Keratinocyte (primary cell): ENCODE measurements around the gene BNIP3. TPM values are rescaled to one million over a fixed set of nuclear protein-coding genes. Genes with fewer than 3 reads are reported as not detected.

Experiments used
- DNase-seq: peaks from one replicate; pipeline ENCODE4 v3.0.0-alpha.2; 2011; ENCODE audit warnings: low read depth, missing footprints, low spot score
- FAIRE-seq: peaks from 2 replicates; lab custom pipeline; 2011; peaks lifted over from hg19 to GRCh38; lab: Jason Lieb, UNC
- H2AFZ ChIP-seq: 2 replicates; pipeline ENCODE4 v1.6.0; 2012; ENCODE audit warnings: low read length, control low read depth, inconsistent platforms; ENCODE audit not compliant: control insufficient read depth
- H3K27ac ChIP-seq: 2 replicates; pipeline ENCODE4 v1.5.1; 2011; ENCODE audit warnings: low read length; ENCODE audit not compliant: control insufficient read depth, insufficient read depth
- H3K27me3 ChIP-seq: 3 replicates; pipeline ENCODE4 v1.6.0; 2011; ENCODE audit warnings: low read length; ENCODE audit not compliant: control insufficient read depth, insufficient read depth; ENCODE audit errors: extremely low read depth
- H3K36me3 ChIP-seq, 2 experiments: 2 replicates in 1 of 2; 3 replicates in 1 of 2; pipeline ENCODE4 v1.5.1; 2011; ENCODE audit warnings: low read length in 2 of 2, mild to moderate bottlenecking in 1 of 2; ENCODE audit not compliant: control insufficient read depth in 2 of 2, insufficient read depth in 2 of 2; ENCODE audit errors: extremely low read depth in 1 of 2
- H3K4me1 ChIP-seq: 3 replicates; pipeline ENCODE4 v1.5.1; 2011; ENCODE audit warnings: low read length; ENCODE audit not compliant: control insufficient read depth, insufficient read depth; ENCODE audit errors: extremely low read depth
- H3K4me2 ChIP-seq: 3 replicates; pipeline ENCODE4 v1.6.0; 2011; ENCODE audit warnings: low read depth, low read length; ENCODE audit not compliant: control insufficient read depth, insufficient read depth; ENCODE audit errors: extremely low read depth
- H3K4me3 ChIP-seq, 3 experiments: fragments of 200-600 bp in 1 of 3; sonication (generic) in 1 of 3; 2 replicates in 2 of 3; 3 replicates in 1 of 3; pipeline ENCODE4 v1.5.1; 2011 to 2016; ENCODE audit warnings: low read length in 3 of 3, mild to moderate bottlenecking in 3 of 3, control low read depth in 2 of 3, inconsistent platforms in 1 of 3, low read depth in 1 of 3, mixed read lengths in 1 of 3, mixed run types in 1 of 3, moderate library complexity in 1 of 3; ENCODE audit not compliant: control insufficient read depth in 2 of 3, insufficient read depth in 2 of 3; ENCODE audit errors: extremely low read depth in 1 of 3
- H3K79me2 ChIP-seq: 2 replicates; pipeline ENCODE4 v1.6.0; 2012; ENCODE audit warnings: low read length; ENCODE audit not compliant: control insufficient read depth, insufficient read depth
- H3K9ac ChIP-seq: 3 replicates; pipeline ENCODE4 v1.6.0; 2011; ENCODE audit warnings: low read length; ENCODE audit not compliant: control insufficient read depth, insufficient read depth; ENCODE audit errors: extremely low read depth
- H3K9me1 ChIP-seq: 3 replicates; pipeline ENCODE4 v1.6.0; 2011; ENCODE audit warnings: low read length; ENCODE audit not compliant: control insufficient read depth, insufficient read depth; ENCODE audit errors: extremely low read depth
- H3K9me3 ChIP-seq: 2 replicates; pipeline ENCODE4 v1.5.1; 2012; ENCODE audit warnings: low read depth, low read length; ENCODE audit not compliant: control insufficient read depth
- H4K20me1 ChIP-seq: 3 replicates; pipeline ENCODE4 v1.6.0; 2011; ENCODE audit warnings: low read length; ENCODE audit not compliant: control insufficient read depth, insufficient read depth; ENCODE audit errors: extremely low read depth
- CTCF ChIP-seq, 3 experiments: IDR thresholded peaks in 1 of 3; conservative IDR thresholded peaks in 1 of 3; optimal IDR thresholded peaks in 1 of 3; 2 replicates in 2 of 3; 3 replicates in 1 of 3; pipeline versions ENCODE3 to v1.5.1; 2011; ENCODE audit warnings: low read length in 3 of 3, mild to moderate bottlenecking in 3 of 3, moderate library complexity in 2 of 3, control low read depth in 1 of 3, inconsistent platforms in 1 of 3; ENCODE audit not compliant: insufficient read depth in 2 of 3; ENCODE audit errors: extremely low read depth in 1 of 3
- EZH2 ChIP-seq: IDR thresholded peaks from one replicate; pipeline ENCODE4 v1.6.1; 2012; ENCODE audit warnings: inconsistent platforms, mild to moderate bottlenecking, low read length, moderate library complexity
- dilution Hi-C: fragments of 300-500 bp; cut with MboI; formaldehyde crosslinking; loops from one replicate; pipeline ENCODE4 v1.7.0; 2020; ENCODE audit warnings: low sequenced_read_pairs; ENCODE audit not compliant: extremely low pct_ligation_motif_present
- polyA plus RNA-seq, 5 experiments: library from polyadenylated mRNA; depleted of rRNA in 3 of 5; stranded (reverse) in 3 of 5; stranded (forward) in 1 of 5; unstranded in 1 of 5; fragments of >200 nt; gene quantifications; 1 replicate in 1 of 5; 2 replicates in 3 of 5; 3 replicates in 1 of 5; pipeline versions ENCODE4 v1.2.1 to v1.2.3, GENCODE V29; 2011 to 2012; ENCODE audit warnings: missing spikeins in 2 of 5, low read depth in 1 of 5, low replicate concordance in 1 of 5

The BNIP3 gene
- polyA plus RNA-seq, 1 donor (not counting 4 experiments of a cell fraction or from before 2014, with no cell fraction given): 77.9 TPM

GRCh38 chr10:131926743-131927595 is 54.8 kb downstream of the BNIP3 start:
- Histone ChIP-seq H4K20me1 (peaks cover 20% of the 10 kb centered on the region), H3K27ac (no peak overlapping the region), H3K36me3 (peaks cover 0 to 9% of the 10 kb centered on the region in 2 experiments), H3K4me2 (no peak overlapping the region), H3K4me1 (peaks cover 3% of the 10 kb centered on the region), H3K27me3 (no peaks in the 10 kb centered on the region), H3K9me3 (peaks cover 2% of the 10 kb centered on the region), H3K9me1 (no peaks in the 10 kb centered on the region), H3K9ac (no peak overlapping the region), H3K79me2 (peaks cover 100% of the 10 kb centered on the region), H2AFZ (no peak overlapping the region), H3K4me3 (no peak overlapping the region)
- DNase-seq (no peak), FAIRE-seq (no peak)
- TF ChIP-seq EZH2 (no peak), CTCF (optimal IDR thresholded peaks at IDR 0.05 in 1 of 3, IDR thresholded peaks at IDR 0.05 in 1 of 3, conservative IDR thresholded peaks at IDR 0.05 in 1 of 3; ENCODE audit: extremely low read depth in 1 of 3, insufficient read depth in 2 of 3, low read length in 3 of 3) (no peak)
- dilution Hi-C loops: no loop called here

- Histone ChIP-seq H3K4me2 (no peak overlapping the region), H3K9ac (no peak overlapping the region), H4K20me1 (peaks cover 22% of the 10 kb centered on the region), H3K4me1 (peaks cover 6% of the 10 kb centered on the region), H3K27ac (no peak overlapping the region), H3K9me1 (peaks cover 4% of the 10 kb centered on the region), H3K36me3 (peaks cover 0 to 8% of the 10 kb centered on the region in 2 experiments), H3K27me3 (no peaks in the 10 kb centered on the region), H3K79me2 (peaks cover 100% of the 10 kb centered on the region), H2AFZ (no peak overlapping the region), H3K9me3 (peaks cover 2% of the 10 kb centered on the region), H3K4me3 (no peak overlapping the region)
- no peak for DNase-seq
- dilution Hi-C loops: no loop called here
- TF ChIP-seq CTCF (optimal IDR thresholded peaks at IDR 0.05 in 1 of 3, IDR thresholded peaks at IDR 0.05 in 1 of 3, conservative IDR thresholded peaks at IDR 0.05 in 1 of 3; ENCODE audit: extremely low read depth in 1 of 3, insufficient read depth in 2 of 3, low read length in 3 of 3) (no peak), EZH2 (no peak)
- no peak for FAIRE-seq
These were observed 55.5 kb downstream of the BNIP3 start for GRCh38 chr10:131926253-131926652.
